H1 (cell line): ENCODE data around the gene ZNF414. TPM values are rescaled to one million over a fixed set of nuclear protein-coding genes. Genes with fewer than 3 reads are reported as not detected.

Experiments
- EZH2 ChIP-seq: fragments of 200-600 bp; sonication (generic); IDR thresholded peaks from 2 replicates; pipeline ENCODE4 v1.7.1; 2012; ENCODE audit warnings: low read depth, mild to moderate bottlenecking, moderate library complexity, low read length, inconsistent platforms; ENCODE audit not compliant: severe bottlenecking
- KDM4A ChIP-seq: IDR thresholded peaks from one replicate; pipeline ENCODE4 v1.7.1; 2012; ENCODE audit warnings: low read depth, mild to moderate bottlenecking, moderate library complexity, low read length, inconsistent platforms; ENCODE audit not compliant: severe bottlenecking
- SP2 ChIP-seq: IDR thresholded peaks from 2 replicates; pipeline ENCODE4 v1.6.1; 2012; ENCODE audit warnings: mild to moderate bottlenecking, low read length, inconsistent platforms
- TBP ChIP-seq: IDR thresholded peaks from 2 replicates; pipeline ENCODE4 v1.6.1; 2011; ENCODE audit warnings: low read depth, low read length, improper control_type of control experiment
- polyA plus RNA-seq, 7 experiments: library from polyadenylated mRNA; depleted of rRNA in 3 of 7; stranded (reverse) in 5 of 7; unstranded in 2 of 7; fragments of >200 nt in 5 of 7; fragments of 200-250 nt in 2 of 7; gene quantifications; 1 replicate in 5 of 7; 2 replicates in 1 of 7; 4 replicates in 1 of 7; pipeline versions ENCODE4 v1.2.1 to v1.2.3, GENCODE V29; 2011 to 2013; ENCODE audit warnings: missing spikeins in 2 of 7, mixed read lengths in 2 of 7
- total RNA-seq: library from RNA; stranded (reverse); fragmentation: NEBNext Ultra II Directional; extraction: Animal tissue kit (Norgen Biotek cat#: 25700); gene quantifications from 2 replicates; pipeline ENCODE4 v1.2.1, GENCODE V29; 2021

ZNF414 gene
- total and polyA plus RNA-seq, 2 of the 8 experiments (the other 6 are each of a cell fraction or from before 2014, with no cell fraction given) = 9.7 to 26.8 TPM

- TF ChIP-seq KDM4A = no peak
- no peak for TF ChIP-seq TBP
- TF ChIP-seq EZH2 = no peak
- no peak for TF ChIP-seq SP2
Observed at GRCh38 chr19:8477889-8478288, 36.1 kb downstream of the ZNF414 start (continued).
